ENCODE results near the gene AACS.

AACS gene

GRCh38 chr12:125092872-125093680 lies 27.8 kb downstream of the AACS start:
- TF ChIP-seq FOXP2 (optimal IDR thresholded peaks at IDR 0.05; ENCODE audit: borderline replicate concordance, extremely low read depth, extremely low read length, insufficient read depth) = no peak
- TF ChIP-seq REST (IDR thresholded peaks at IDR 0.05; ENCODE audit: insufficient read depth in 1 of 2, low read depth in 2 of 2, low read length in 2 of 2) = no peak
- TF ChIP-seq TAF1 (IDR thresholded peaks at IDR 0.05; ENCODE audit: borderline replicate concordance, insufficient read depth, low read length) = no peak
- TF ChIP-seq POLR2AphosphoS5 (IDR thresholded peaks at IDR 0.05; ENCODE audit: low read depth, low read length) = no peak
- no peak for TF ChIP-seq SIN3A (IDR thresholded peaks at IDR 0.05; ENCODE audit: borderline replicate concordance, insufficient read depth, low read length)

- no peak for TF ChIP-seq REST (IDR thresholded peaks at IDR 0.05; ENCODE audit: insufficient read depth in 1 of 2, low read depth in 2 of 2, low read length in 2 of 2)
- TF ChIP-seq TAF1 (IDR thresholded peaks at IDR 0.05; ENCODE audit: borderline replicate concordance, insufficient read depth, low read length) = no peak
- TF ChIP-seq POLR2AphosphoS5 (IDR thresholded peaks at IDR 0.05; ENCODE audit: low read depth, low read length) = no peak
- no peak for TF ChIP-seq SIN3A (IDR thresholded peaks at IDR 0.05; ENCODE audit: borderline replicate concordance, insufficient read depth, low read length)
- no peak for TF ChIP-seq FOXP2 (optimal IDR thresholded peaks at IDR 0.05; ENCODE audit: borderline replicate concordance, extremely low read depth, extremely low read length, insufficient read depth)
These were observed 28.6 kb downstream of the AACS start for GRCh38 chr12:125093681-125094330.

GRCh38 chr12:125096894-125097293 lies 31.7 kb downstream of the AACS start:
- TF ChIP-seq POLR2AphosphoS5 (IDR thresholded peaks at IDR 0.05; ENCODE audit: low read depth, low read length) (no peak), REST (IDR thresholded peaks at IDR 0.05; ENCODE audit: insufficient read depth in 1 of 2, low read depth in 2 of 2, low read length in 2 of 2) (no peak), FOXP2 (optimal IDR thresholded peaks at IDR 0.05; ENCODE audit: borderline replicate concordance, extremely low read depth, extremely low read length, insufficient read depth) (no peak)

GRCh38 chr12:125097427-125097826 lies 32.2 kb downstream of the AACS start:
- TF ChIP-seq TAF1 (IDR thresholded peaks at IDR 0.05; ENCODE audit: borderline replicate concordance, insufficient read depth, low read length) = no peak
- TF ChIP-seq FOXP2 (optimal IDR thresholded peaks at IDR 0.05; ENCODE audit: borderline replicate concordance, extremely low read depth, extremely low read length, insufficient read depth) = no peak
- TF ChIP-seq REST (IDR thresholded peaks at IDR 0.05; ENCODE audit: insufficient read depth in 1 of 2, low read depth in 2 of 2, low read length in 2 of 2) = no peak
- TF ChIP-seq SIN3A (IDR thresholded peaks at IDR 0.05; ENCODE audit: borderline replicate concordance, insufficient read depth, low read length) = no peak
- no peak for TF ChIP-seq POLR2AphosphoS5 (IDR thresholded peaks at IDR 0.05; ENCODE audit: low read depth, low read length)

All from PFSK-1 (cell line).